AG08396 (cell line): ENCODE results near the gene CRTC3.
"Not testable (repeated sequence)": the region's sequence is repeated elsewhere in the genome, so short reads cannot be mapped to it uniquely, and the experiment has no call there.

Source experiments
- DNase-seq: peaks from one replicate; pipeline ENCODE4 v3.0.0; 2012; ENCODE audit warnings: low spot score, mixed read lengths

Gene CRTC3

GRCh38 chr15:90650117-90650955 is 120.6 kb downstream of the CRTC3 start:
- no peak for DNase-seq

GRCh38 chr15:90650956-90651689 is 121.4 kb downstream of the CRTC3 start:
- DNase-seq = no peak

- DNase-seq = no peak
Observed at GRCh38 chr15:90654233-90655136, 124.8 kb downstream of the CRTC3 start.

GRCh38 chr15:90657520-90658172 is 127.9 kb downstream of the CRTC3 start:
- not testable (repeated sequence) for DNase-seq

GRCh38 chr15:90659481-90659880 is 129.8 kb downstream of the CRTC3 start:
- no peak for DNase-seq

- peak; percentile 91 for DNase-seq
Observed at GRCh38 chr15:90660195-90660998, 130.7 kb downstream of the CRTC3 start.

GRCh38 chr15:90660999-90661330 is 131.2 kb downstream of the CRTC3 start:
- DNase-seq = not testable (repeated sequence)

GRCh38 chr15:90664081-90664461 is 134.3 kb downstream of the CRTC3 start:
- DNase-seq = not testable (repeated sequence)

- peak; percentile 72 for DNase-seq
Observed at GRCh38 chr15:90664650-90665287, 135.0 kb downstream of the CRTC3 start.

GRCh38 chr15:90665288-90666134 is 135.8 kb downstream of the CRTC3 start:
- peak; percentile 84 for DNase-seq

- no peak for DNase-seq
Observed at GRCh38 chr15:90666135-90666909, 136.6 kb downstream of the CRTC3 start.

- no peak for DNase-seq
Observed at GRCh38 chr15:90667073-90667754, 137.5 kb downstream of the CRTC3 start.

GRCh38 chr15:90667755-90668345 is 138.1 kb downstream of the CRTC3 start:
- not testable (repeated sequence) for DNase-seq

- not testable (repeated sequence) for DNase-seq
Observed at GRCh38 chr15:90670631-90671030, 140.9 kb downstream of the CRTC3 start.

- DNase-seq = no peak
Observed at GRCh38 chr15:90671216-90671615, 141.5 kb downstream of the CRTC3 start.

- not testable (repeated sequence) for DNase-seq
Observed at GRCh38 chr15:90673357-90673756, 143.6 kb downstream of the CRTC3 start.

- DNase-seq = no peak
Observed at GRCh38 chr15:90674476-90674875, 144.8 kb downstream of the CRTC3 start.

- no peak for DNase-seq
Observed at GRCh38 chr15:90675464-90675863, 145.7 kb downstream of the CRTC3 start.
